GM12892 (cell line): ENCODE results near the gene RAB36.

Source experiments
- POLR2A ChIP-seq: IDR thresholded peaks from 2 replicates; pipeline ENCODE4 v1.6.1; 2011; ENCODE audit warnings: low read depth, low read length, control low read depth
- POLR2AphosphoS5 ChIP-seq: IDR thresholded peaks from 2 replicates; pipeline ENCODE4 v1.6.1; 2011; ENCODE audit warnings: low read depth, low read length, control low read depth
- TAF1 ChIP-seq: IDR thresholded peaks from 2 replicates; pipeline ENCODE4 v1.6.1; 2011; ENCODE audit warnings: low read depth, mild to moderate bottlenecking, control low read depth, low read length, borderline replicate concordance

DNA sequence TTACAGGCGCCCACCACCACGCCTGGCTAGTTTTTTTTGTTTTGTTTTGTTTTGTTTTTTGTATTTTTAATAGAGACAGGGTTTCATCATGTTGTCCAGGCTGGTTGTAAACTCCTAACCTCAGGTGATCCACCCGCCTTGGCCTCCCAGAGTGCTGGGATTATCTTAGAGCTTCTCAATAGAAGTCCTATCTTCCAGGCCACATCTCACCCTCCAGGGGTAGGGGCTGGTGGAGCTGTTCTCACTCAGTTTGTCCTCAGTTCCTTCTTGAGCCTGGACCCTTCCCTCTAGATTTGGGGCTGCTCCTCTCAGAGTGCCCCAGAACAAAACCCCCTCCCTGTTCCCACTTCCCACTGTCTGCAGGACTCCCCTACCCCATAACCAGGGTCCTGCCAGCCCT lies 66.3 kb downstream of the RAB36 start:
- TF ChIP-seq POLR2A: no peak
- no peak for TF ChIP-seq TAF1
- TF ChIP-seq POLR2AphosphoS5: no peak
